Subcutaneous abdominal adipose tissue (tissue), 5 donors: ENCODE measurements around the gene CETN3.

Experiments
- H3K27ac ChIP-seq: one replicate; pipeline ENCODE4 v1.7.0; 2013; ENCODE audit warnings: low read depth, mild to moderate bottlenecking, inconsistent platforms, low read length, moderate library complexity
- H3K27me3 ChIP-seq, 5 donors: one replicate each; pipeline ENCODE4 v1.7.0; 2013; ENCODE audit warnings: low read length in 5 of 5, inconsistent platforms in 1 of 5; ENCODE audit not compliant: control insufficient read depth in 5 of 5, insufficient read depth in 4 of 5
- H3K36me3 ChIP-seq, 5 donors: one replicate each; pipeline ENCODE4 v1.7.0; 2013; ENCODE audit warnings: low read length in 5 of 5; ENCODE audit not compliant: control insufficient read depth in 5 of 5, insufficient read depth in 5 of 5
- H3K4me1 ChIP-seq, 5 donors: one replicate each; pipeline ENCODE4 v1.7.0; 2013; ENCODE audit warnings: low read length in 5 of 5, mild to moderate bottlenecking in 3 of 5, moderate library complexity in 1 of 5; ENCODE audit not compliant: control insufficient read depth in 5 of 5, insufficient read depth in 5 of 5
- H3K4me3 ChIP-seq, 5 donors: one replicate each; pipeline ENCODE4 v1.7.0; 2013; ENCODE audit warnings: low read length in 5 of 5, low read depth in 1 of 5
- H3K9ac ChIP-seq, 5 donors: one replicate each; pipeline ENCODE4 v1.7.0; 2013; ENCODE audit warnings: low read length in 5 of 5, mild to moderate bottlenecking in 4 of 5, moderate library complexity in 3 of 5
- H3K9me3 ChIP-seq, 5 donors: one replicate each; pipeline ENCODE4 v1.7.0; 2013; ENCODE audit warnings: low read length in 5 of 5; ENCODE audit not compliant: control insufficient read depth in 5 of 5
- donor health status: healthy.
- donor health status: healthy.
- donor health status: healthy.
- donor health status: healthy.
- donor health status: healthy.

Gene CETN3

DNA sequence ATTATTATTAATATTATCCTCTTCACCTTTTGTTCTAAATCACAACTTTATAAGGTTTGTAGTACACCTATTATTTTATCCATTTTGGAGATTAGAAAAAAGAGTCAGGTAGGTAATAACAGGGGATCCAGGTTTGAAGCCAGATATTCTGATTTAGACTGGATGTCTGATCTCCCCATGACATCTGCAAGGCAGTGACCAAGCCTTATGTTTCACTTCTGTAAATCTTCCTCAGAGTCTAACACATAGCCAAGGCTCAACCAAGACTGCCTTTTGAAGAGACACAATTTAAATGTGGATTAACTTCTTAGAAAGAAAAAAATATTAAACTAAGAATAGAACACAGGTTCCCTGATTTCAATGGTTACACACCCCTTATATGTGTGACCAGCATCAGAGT is 44.2 kb downstream of the CETN3 start:
- no peaks in the 10 kb centered on the region for H3K27me3 ChIP-seq
- no peaks in the 10 kb centered on the region for H3K36me3 ChIP-seq
- no peak overlapping the region for H3K9ac ChIP-seq
- H3K27ac ChIP-seq: no peak overlapping the region
- H3K4me1 ChIP-seq: no peaks in the 10 kb centered on the region
- no peak overlapping the region for H3K4me3 ChIP-seq
- H3K9me3 ChIP-seq: peaks cover 0 to under 1% (median 0%) of the 10 kb centered on the region in 5 donors

DNA sequence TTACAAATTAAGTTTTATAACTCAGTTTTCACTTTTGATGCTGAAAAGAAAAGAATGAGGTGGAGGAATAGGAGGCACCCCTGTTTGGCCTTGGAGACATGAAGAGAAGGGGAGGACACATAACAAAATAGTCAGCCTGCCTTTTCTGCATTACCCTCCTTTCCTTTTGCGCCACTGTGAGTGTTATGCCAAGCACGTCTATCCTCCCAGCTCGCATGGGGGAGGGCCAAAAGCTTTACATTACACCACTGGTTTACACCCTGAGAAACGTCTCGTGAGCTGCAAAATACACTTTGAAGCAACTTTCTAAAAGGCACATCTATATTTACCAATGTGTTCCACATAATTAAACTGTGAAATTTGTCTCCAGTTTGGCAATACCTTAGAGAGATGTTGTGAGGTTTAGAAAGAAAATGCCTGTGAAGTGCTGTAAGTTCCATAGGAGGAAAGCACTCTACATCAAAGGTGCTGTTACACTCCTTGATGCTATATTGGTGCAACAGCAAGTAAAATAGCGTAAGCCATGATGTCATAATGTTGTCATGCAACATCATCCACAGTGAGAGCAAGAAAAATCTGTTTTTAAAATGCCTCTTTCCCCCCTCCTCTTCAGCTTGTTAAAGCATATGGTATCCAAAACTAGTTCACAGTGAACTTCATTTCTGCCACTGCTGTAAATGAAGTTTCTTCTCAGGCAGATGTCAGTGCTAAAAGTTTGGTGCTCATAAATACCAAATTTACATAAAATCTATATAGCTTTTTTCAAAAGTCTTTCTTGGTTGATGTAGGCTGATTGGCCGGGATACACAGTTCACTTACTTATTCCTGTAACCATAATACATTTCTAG is 50.3 kb downstream of the CETN3 start:
- H3K36me3 ChIP-seq: no peaks in the 10 kb centered on the region
- H3K4me3 ChIP-seq: no peak overlapping the region
- H3K9ac ChIP-seq: no peak overlapping the region
- no peaks in the 10 kb centered on the region for H3K9me3 ChIP-seq
- H3K27ac ChIP-seq: no peak overlapping the region
- no peaks in the 10 kb centered on the region for H3K27me3 ChIP-seq
- no peaks in the 10 kb centered on the region for H3K4me1 ChIP-seq

DNA sequence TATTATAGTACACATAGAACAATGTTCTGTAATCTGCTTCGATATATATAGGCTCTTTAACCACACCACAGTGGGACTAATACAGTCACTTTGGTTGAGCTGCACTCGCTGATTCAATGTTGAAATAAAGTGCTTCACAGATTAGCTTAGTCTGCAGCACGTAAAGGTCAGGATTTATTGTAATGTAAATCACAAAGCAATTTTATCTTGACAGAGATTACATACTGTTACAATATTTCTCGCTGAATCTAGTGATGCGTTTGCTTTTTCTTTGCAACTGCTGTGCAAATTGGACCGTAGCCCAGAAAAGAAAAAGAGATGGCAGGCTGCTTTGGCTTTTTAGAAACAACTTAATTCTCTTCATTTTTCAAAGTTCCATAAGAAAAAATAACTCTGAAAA is 52.9 kb downstream of the CETN3 start:
- H3K27ac ChIP-seq: no peak overlapping the region
- no peaks in the 10 kb centered on the region for H3K9me3 ChIP-seq
- no peaks in the 10 kb centered on the region for H3K4me1 ChIP-seq
- no peak overlapping the region for H3K4me3 ChIP-seq
- no peaks in the 10 kb centered on the region for H3K27me3 ChIP-seq
- no peak overlapping the region for H3K9ac ChIP-seq
- no peaks in the 10 kb centered on the region for H3K36me3 ChIP-seq

DNA sequence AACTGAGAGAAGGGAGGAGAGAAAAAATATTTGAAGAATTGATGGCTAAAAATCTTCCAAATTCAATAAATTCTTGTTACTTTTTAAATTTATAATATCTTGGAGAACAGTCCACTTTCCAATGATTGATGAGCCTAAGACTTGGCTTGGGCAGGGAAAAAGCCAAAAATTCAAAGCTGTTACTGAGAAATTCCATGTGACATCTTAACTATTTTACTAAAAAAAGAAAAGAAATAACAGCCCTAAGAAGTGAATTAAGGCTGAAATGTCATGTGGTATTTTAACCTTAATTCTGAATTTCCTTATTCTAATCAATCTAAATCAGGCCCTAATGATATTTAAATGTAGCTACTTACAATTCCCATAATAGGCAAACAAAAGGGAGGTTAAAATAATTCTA is 53.4 kb downstream of the CETN3 start:
- Histone ChIP-seq H3K9ac (no peak overlapping the region), H3K36me3 (no peaks in the 10 kb centered on the region), H3K4me3 (no peak overlapping the region), H3K27me3 (no peaks in the 10 kb centered on the region), H3K9me3 (no peaks in the 10 kb centered on the region), H3K27ac (no peak overlapping the region), H3K4me1 (no peaks in the 10 kb centered on the region)

DNA sequence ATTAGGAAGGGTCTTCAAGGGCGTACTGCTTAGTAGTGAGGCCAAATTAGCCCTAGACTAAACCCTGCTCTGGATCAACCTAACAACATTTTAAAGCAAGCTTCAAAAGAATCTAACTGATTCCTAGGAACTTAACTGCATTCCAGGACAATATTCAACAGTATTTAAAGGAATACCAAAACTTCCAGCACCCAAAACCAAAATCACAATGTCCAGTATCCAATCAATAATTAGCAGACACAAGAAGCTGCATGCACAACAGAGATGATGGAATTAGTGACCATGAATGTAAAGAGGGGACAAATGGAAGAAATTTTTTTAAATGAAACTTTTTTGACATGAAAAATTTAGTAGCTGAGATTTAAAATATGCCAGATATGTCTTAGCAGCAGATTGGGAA is 53.9 kb downstream of the CETN3 start:
- Histone ChIP-seq H3K9ac (no peak overlapping the region), H3K4me3 (no peak overlapping the region), H3K4me1 (no peaks in the 10 kb centered on the region), H3K27ac (no peak overlapping the region), H3K27me3 (no peaks in the 10 kb centered on the region), H3K9me3 (no peaks in the 10 kb centered on the region), H3K36me3 (no peaks in the 10 kb centered on the region)

DNA sequence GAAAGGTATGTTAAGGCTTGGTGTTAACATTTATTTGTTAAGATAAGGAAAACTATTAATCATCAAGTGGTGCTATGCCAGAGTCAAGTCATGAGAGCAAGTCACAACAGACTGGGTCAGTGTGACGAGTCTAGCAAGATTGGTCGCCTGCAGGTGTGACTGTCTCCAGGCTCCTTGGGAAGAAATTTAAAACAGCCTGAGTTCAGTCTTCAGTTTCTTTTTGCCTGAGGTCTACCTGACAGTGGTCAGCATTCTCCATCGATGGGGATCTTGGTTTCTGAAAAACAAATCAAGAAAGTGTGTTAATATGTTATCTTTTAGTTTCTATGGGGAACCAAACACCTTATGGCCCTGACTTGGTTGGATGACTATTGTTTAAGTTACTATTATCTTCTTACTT is 56.3 kb downstream of the CETN3 start:
- Histone ChIP-seq H3K36me3 (no peaks in the 10 kb centered on the region), H3K4me1 (no peaks in the 10 kb centered on the region), H3K27ac (no peak overlapping the region), H3K27me3 (no peaks in the 10 kb centered on the region), H3K9ac (no peak overlapping the region), H3K4me3 (no peak overlapping the region), H3K9me3 (no peaks in the 10 kb centered on the region)

DNA sequence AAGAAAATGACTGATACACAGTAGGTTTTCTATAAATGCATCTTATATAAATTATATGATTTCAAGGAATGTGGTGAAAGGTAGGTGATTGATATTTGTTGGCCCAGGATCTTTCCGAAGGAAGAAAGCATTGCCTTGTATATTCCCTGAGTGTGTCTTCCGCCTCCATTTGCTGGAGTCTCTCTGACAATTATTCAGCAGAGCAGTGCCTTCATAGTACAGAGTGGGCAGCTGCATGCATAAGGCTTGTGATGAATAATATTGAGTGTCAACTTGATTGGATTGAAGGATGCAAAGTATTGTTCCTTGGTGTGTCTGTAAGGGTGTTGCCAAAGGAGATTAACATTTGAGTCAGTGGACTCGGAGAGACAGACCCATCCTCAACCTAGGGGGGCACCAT is 58.5 kb downstream of the CETN3 start:
- H3K9me3 ChIP-seq: no peaks in the 10 kb centered on the region
- no peak overlapping the region for H3K4me3 ChIP-seq
- H3K9ac ChIP-seq: no peak overlapping the region
- H3K27ac ChIP-seq: no peak overlapping the region
- H3K36me3 ChIP-seq: no peaks in the 10 kb centered on the region
- H3K27me3 ChIP-seq: no peaks in the 10 kb centered on the region
- H3K4me1 ChIP-seq: no peaks in the 10 kb centered on the region

DNA sequence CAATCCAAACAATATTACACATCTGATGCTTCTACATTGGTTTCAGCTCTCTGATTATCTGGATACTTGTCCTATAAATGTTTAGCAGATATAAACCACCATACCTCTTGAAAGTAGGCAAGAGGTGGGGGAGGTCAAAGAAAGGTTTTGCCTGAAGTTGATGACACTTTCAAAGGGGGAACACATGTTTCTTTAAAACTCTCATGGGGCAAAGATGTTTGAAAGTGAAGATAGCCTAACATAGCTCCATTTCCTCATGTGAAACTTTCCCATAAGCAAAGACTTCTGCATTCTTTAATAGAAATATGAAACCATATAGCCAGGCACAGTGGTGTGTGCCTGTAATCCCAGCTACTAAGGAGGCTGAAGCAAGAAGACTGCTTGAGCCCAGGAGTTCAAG is 62.1 kb downstream of the CETN3 start:
- Histone ChIP-seq H3K4me3 (no peak overlapping the region), H3K9me3 (no peaks in the 10 kb centered on the region), H3K27me3 (no peaks in the 10 kb centered on the region), H3K27ac (no peak overlapping the region), H3K9ac (no peak overlapping the region), H3K4me1 (no peaks in the 10 kb centered on the region), H3K36me3 (no peaks in the 10 kb centered on the region)

DNA sequence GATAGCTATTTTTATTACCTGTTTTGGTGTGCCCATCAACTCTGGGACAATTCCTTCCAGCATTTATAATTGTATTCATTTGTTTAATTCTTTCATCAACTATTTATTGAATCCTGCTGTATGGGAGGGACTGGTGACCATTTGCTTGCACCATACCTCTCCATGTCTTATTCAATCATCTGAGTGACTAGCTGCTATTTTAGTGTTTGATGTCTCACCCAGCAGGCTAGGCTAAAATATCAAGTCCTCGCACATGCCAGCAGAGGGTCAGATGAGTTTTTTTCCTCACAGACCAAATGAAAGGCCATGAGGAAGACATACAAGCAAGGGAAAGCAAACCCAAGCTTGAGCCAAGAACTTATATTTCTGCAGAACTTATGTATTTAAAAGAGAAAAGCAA is 63.9 kb downstream of the CETN3 start:
- Histone ChIP-seq H3K4me3 (no peak overlapping the region), H3K36me3 (no peaks in the 10 kb centered on the region), H3K4me1 (no peaks in the 10 kb centered on the region), H3K27me3 (no peaks in the 10 kb centered on the region), H3K9ac (no peak overlapping the region), H3K9me3 (no peaks in the 10 kb centered on the region), H3K27ac (no peak overlapping the region)

DNA sequence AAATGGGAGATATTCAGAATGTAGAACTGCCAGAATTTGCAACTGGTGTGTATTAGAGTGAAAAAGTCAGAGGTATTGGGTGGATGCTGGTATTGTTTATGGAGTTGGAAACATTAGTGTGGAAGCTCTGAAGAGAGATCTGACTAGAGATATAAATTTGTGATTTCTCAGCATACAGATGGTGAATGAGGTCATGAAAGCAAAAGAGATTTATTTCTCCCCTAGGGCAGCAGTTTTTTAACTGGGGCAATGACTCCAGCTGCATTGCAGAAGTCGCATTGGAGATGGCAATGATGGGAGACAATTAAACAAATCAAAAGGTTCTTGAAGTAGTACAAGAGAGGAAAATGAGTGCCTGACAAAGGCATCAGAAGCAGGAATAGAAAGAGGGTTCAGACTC is 64.9 kb downstream of the CETN3 start:
- Histone ChIP-seq H3K9me3 (no peaks in the 10 kb centered on the region), H3K27ac (no peak overlapping the region), H3K4me3 (no peak overlapping the region), H3K4me1 (no peaks in the 10 kb centered on the region), H3K27me3 (no peaks in the 10 kb centered on the region), H3K36me3 (no peaks in the 10 kb centered on the region), H3K9ac (no peak overlapping the region)
